ENCODE data around the gene TRAF3.

TRAF3 gene

GRCh38 chr14:102907980-102908730 is 130.9 kb downstream of the TRAF3 start:
- H3K79me2 ChIP-seq (ENCODE audit: insufficient read depth, low read length) = no peaks in the 10 kb centered on the region
- H3K4me2 ChIP-seq (ENCODE audit: low read length) = no peak overlapping the region
- no peak overlapping the region for H3K4me3 ChIP-seq (ENCODE audit: low read depth, low read length, poor library complexity, severe bottlenecking)
- H3K36me3 ChIP-seq (ENCODE audit: insufficient read depth, low read length) = peaks cover 26% of the 10 kb centered on the region
- H3K27me3 ChIP-seq (ENCODE audit: insufficient read depth, low read length) = no peaks in the 10 kb centered on the region
- no peaks in the 10 kb centered on the region for H3K9me3 ChIP-seq (ENCODE audit: low read length)
- no peak overlapping the region for H3K9ac ChIP-seq (ENCODE audit: low read length)
- H3F3A ChIP-seq (ENCODE audit: insufficient read depth, low read length) = no peaks in the 10 kb centered on the region
- no peaks in the 10 kb centered on the region for H4K20me1 ChIP-seq (ENCODE audit: insufficient read depth, low read length)
- no peaks in the 10 kb centered on the region for H3K9me2 ChIP-seq (ENCODE audit: low read depth, low read length)
- H3K4me1 ChIP-seq (ENCODE audit: insufficient read depth, low read length, severe bottlenecking) = no peaks in the 10 kb centered on the region
- H2AFZ ChIP-seq (ENCODE audit: low read length) = no peak overlapping the region
- TF ChIP-seq EZH2 (IDR thresholded peaks at IDR 0.05; ENCODE audit: borderline replicate concordance, low read length) (no peak), CTCF (IDR thresholded peaks at IDR 0.05; ENCODE audit: low read length) (no peak)
- H3K27ac ChIP-seq (ENCODE audit: low read depth, low read length, poor library complexity, severe bottlenecking) = no peak overlapping the region

GRCh38 chr14:102908766-102909455 is 131.7 kb downstream of the TRAF3 start:
- Histone ChIP-seq H2AFZ (ENCODE audit: low read length) (no peak overlapping the region), H3K9ac (ENCODE audit: low read length) (no peak overlapping the region), H3K4me2 (ENCODE audit: low read length) (no peak overlapping the region), H3K36me3 (ENCODE audit: insufficient read depth, low read length) (peaks cover 22% of the 10 kb centered on the region), H3K79me2 (ENCODE audit: insufficient read depth, low read length) (no peaks in the 10 kb centered on the region), H3K27me3 (ENCODE audit: insufficient read depth, low read length) (no peaks in the 10 kb centered on the region), H3K4me3 (ENCODE audit: low read depth, low read length, poor library complexity, severe bottlenecking) (no peak overlapping the region), H3K27ac (ENCODE audit: low read depth, low read length, poor library complexity, severe bottlenecking) (no peak overlapping the region), H4K20me1 (ENCODE audit: insufficient read depth, low read length) (no peaks in the 10 kb centered on the region), H3K9me3 (ENCODE audit: low read length) (no peaks in the 10 kb centered on the region), H3F3A (ENCODE audit: insufficient read depth, low read length) (no peaks in the 10 kb centered on the region), H3K9me2 (ENCODE audit: low read depth, low read length) (no peaks in the 10 kb centered on the region), H3K4me1 (ENCODE audit: insufficient read depth, low read length, severe bottlenecking) (peaks cover 7% of the 10 kb centered on the region)
- TF ChIP-seq CTCF (IDR thresholded peaks at IDR 0.05; ENCODE audit: low read length) = no peak
- TF ChIP-seq EZH2 (IDR thresholded peaks at IDR 0.05; ENCODE audit: borderline replicate concordance, low read length) = no peak

DNA sequence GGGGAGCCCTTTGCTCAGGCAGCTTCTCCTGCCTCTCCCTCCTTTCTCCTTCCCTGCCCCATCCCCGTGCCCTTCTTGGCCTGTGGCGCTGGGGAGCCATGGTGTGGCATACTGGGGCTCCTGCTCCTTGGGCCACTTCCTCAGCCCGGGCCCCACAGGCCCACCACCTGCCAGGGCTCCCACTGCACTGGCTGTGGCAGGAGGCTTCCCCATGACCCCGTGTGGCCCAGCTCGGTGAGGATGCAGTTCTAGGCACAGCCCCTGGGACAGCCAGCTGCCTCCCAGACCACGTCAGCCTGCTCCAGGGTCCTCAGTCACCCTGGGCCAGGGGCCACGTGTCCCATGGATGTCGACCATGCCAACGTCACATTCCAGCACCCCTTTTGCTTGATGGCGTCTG is 132.2 kb downstream of the TRAF3 start:
- H3K4me3 ChIP-seq (ENCODE audit: low read depth, low read length, poor library complexity, severe bottlenecking) = no peak overlapping the region
- H4K20me1 ChIP-seq (ENCODE audit: insufficient read depth, low read length) = no peaks in the 10 kb centered on the region
- TF ChIP-seq EZH2 (IDR thresholded peaks at IDR 0.05; ENCODE audit: borderline replicate concordance, low read length) (no peak), CTCF (IDR thresholded peaks at IDR 0.05; ENCODE audit: low read length) (no peak)

More for the DNA sequence above, 132.2 kb downstream of the TRAF3 start:
- H2AFZ ChIP-seq (ENCODE audit: low read length) = no peak overlapping the region
- no peaks in the 10 kb centered on the region for H3K79me2 ChIP-seq (ENCODE audit: insufficient read depth, low read length)
- H3K4me2 ChIP-seq (ENCODE audit: low read length) = no peak overlapping the region
- no peak overlapping the region for H3K27ac ChIP-seq (ENCODE audit: low read depth, low read length, poor library complexity, severe bottlenecking)
- peaks cover 12% of the 10 kb centered on the region for H3K4me1 ChIP-seq (ENCODE audit: insufficient read depth, low read length, severe bottlenecking)
- no peaks in the 10 kb centered on the region for H3K9me3 ChIP-seq (ENCODE audit: low read length)
- peaks cover 22% of the 10 kb centered on the region for H3K36me3 ChIP-seq (ENCODE audit: insufficient read depth, low read length)
- H3K27me3 ChIP-seq (ENCODE audit: insufficient read depth, low read length) = no peaks in the 10 kb centered on the region
- H3F3A ChIP-seq (ENCODE audit: insufficient read depth, low read length) = no peaks in the 10 kb centered on the region
- H3K9me2 ChIP-seq (ENCODE audit: low read depth, low read length) = no peaks in the 10 kb centered on the region
- no peak overlapping the region for H3K9ac ChIP-seq (ENCODE audit: low read length)

All from OCI-LY1 (cell line).